Measurements from ENCODE around the gene TMEM132E.

The TMEM132E gene

GRCh38 chr17:34606763-34607162 is 27.4 kb downstream of the TMEM132E start:
- DNase-seq (ENCODE audit: low spot score): no peak

- no peak for DNase-seq (ENCODE audit: low spot score)
Observed at GRCh38 chr17:34607917-34608316, 28.5 kb downstream of the TMEM132E start.

- DNase-seq (ENCODE audit: low spot score): no peak
Observed at GRCh38 chr17:34609210-34609609, 29.8 kb downstream of the TMEM132E start.

GRCh38 chr17:34610039-34610438 is 30.7 kb downstream of the TMEM132E start:
- DNase-seq (ENCODE audit: low spot score): no peak

- no peak for DNase-seq (ENCODE audit: low spot score)
Observed at GRCh38 chr17:34610506-34610905, 31.1 kb downstream of the TMEM132E start.

- no peak for DNase-seq (ENCODE audit: low spot score)
Observed at GRCh38 chr17:34613064-34614019, 34.0 kb downstream of the TMEM132E start.

GRCh38 chr17:34614698-34615097 is 35.3 kb downstream of the TMEM132E start:
- DNase-seq (ENCODE audit: low spot score): no peak

- no peak for DNase-seq (ENCODE audit: low spot score)
Observed at GRCh38 chr17:34615326-34615725, 35.9 kb downstream of the TMEM132E start.

- DNase-seq (ENCODE audit: low spot score): no peak
Observed at GRCh38 chr17:34616148-34616547, 36.8 kb downstream of the TMEM132E start.

- DNase-seq (ENCODE audit: low spot score): no peak
Observed at GRCh38 chr17:34617398-34617797, 38.0 kb downstream of the TMEM132E start.

- no peak for DNase-seq (ENCODE audit: low spot score)
Observed at GRCh38 chr17:34619687-34620217, 40.4 kb downstream of the TMEM132E start.

- DNase-seq (ENCODE audit: low spot score): no peak
Observed at GRCh38 chr17:34620458-34620857, 41.1 kb downstream of the TMEM132E start.

- DNase-seq (ENCODE audit: low spot score): no peak
Observed at GRCh38 chr17:34622862-34623623, 43.7 kb downstream of the TMEM132E start.

GRCh38 chr17:34623856-34624766 is 44.7 kb downstream of the TMEM132E start:
- DNase-seq (ENCODE audit: low spot score): no peak

GRCh38 chr17:34624767-34625383 is 45.5 kb downstream of the TMEM132E start:
- no peak for DNase-seq (ENCODE audit: low spot score)

- no peak for DNase-seq (ENCODE audit: low spot score)
Observed at GRCh38 chr17:34626121-34626681, 46.8 kb downstream of the TMEM132E start.

- DNase-seq (ENCODE audit: low spot score): no peak
Observed at GRCh38 chr17:34628879-34629278, 49.5 kb downstream of the TMEM132E start.

- DNase-seq (ENCODE audit: low spot score): no peak
Observed at GRCh38 chr17:34633351-34633750, 54.0 kb downstream of the TMEM132E start.

GRCh38 chr17:34633760-34634159 is 54.4 kb downstream of the TMEM132E start:
- DNase-seq (ENCODE audit: low spot score): no peak

GRCh38 chr17:34634551-34635160 is 55.3 kb downstream of the TMEM132E start:
- no peak for DNase-seq (ENCODE audit: low spot score)
